Common myeloid progenitor, CD34-positive (primary cell): ENCODE results near the gene ZNF692.

ENCODE experiments used
- CTCF ChIA-PET: fragments of 350-600 bp; sonication (Branson Sonifier 250); formaldehyde crosslinking; loops from one replicate; lab custom pipeline; 2021; ENCODE audit warnings: antibody characterized with exemption; lab: Charles Lee
- POLR2A ChIA-PET: fragments of 350-600 bp; sonication (Branson Sonifier 250); formaldehyde crosslinking; loops from one replicate; lab custom pipeline; 2021; ENCODE audit warnings: antibody characterized with exemption; lab: Charles Lee
- DNase-seq, 3 donors: peaks; one replicate each; pipeline versions ENCODE4 v3.0.0 to v3.0.0-alpha.2; 2013
- H3K27ac ChIP-seq, 2 experiments: 1 replicate in 1 of 2; 2 replicates in 1 of 2; pipeline ENCODE4 v1.7.0; 2013; ENCODE audit warnings: inconsistent platforms in 2 of 2, low read length in 2 of 2, mild to moderate bottlenecking in 2 of 2, low read depth in 1 of 2, moderate library complexity in 1 of 2; ENCODE audit not compliant: severe bottlenecking in 2 of 2, insufficient read depth in 1 of 2, poor library complexity in 1 of 2
- H3K27me3 ChIP-seq, 5 experiments: replicated peaks in 2 of 5; 1 replicate in 3 of 5; 2 replicates in 2 of 5; pipeline versions ENCODE4 v1.6.1 to v1.7.0; 2013; ENCODE audit warnings: low read length in 4 of 5, mild to moderate bottlenecking in 2 of 5, moderate library complexity in 2 of 5, inconsistent platforms in 1 of 5; ENCODE audit not compliant: insufficient read depth in 5 of 5, control insufficient read depth in 4 of 5
- H3K36me3 ChIP-seq, 4 experiments: 1 replicate in 2 of 4; 2 replicates in 2 of 4; pipeline versions ENCODE4 v1.6.1 to v1.7.0; 2013; ENCODE audit warnings: low read length in 3 of 4, control low read depth in 1 of 4, mild to moderate bottlenecking in 1 of 4; ENCODE audit not compliant: control insufficient read depth in 4 of 4, insufficient read depth in 4 of 4
- H3K4me1 ChIP-seq, 4 experiments: 1 replicate in 3 of 4; 2 replicates in 1 of 4; pipeline versions ENCODE4 v1.6.1 to v1.7.1; 2013; ENCODE audit warnings: low read length in 3 of 4, mild to moderate bottlenecking in 3 of 4, control low read depth in 1 of 4, inconsistent platforms in 1 of 4, moderate library complexity in 1 of 4; ENCODE audit not compliant: control insufficient read depth in 4 of 4, insufficient read depth in 4 of 4; ENCODE audit errors: control extremely low read depth in 1 of 4
- H3K4me3 ChIP-seq, 7 experiments: 1 replicate in 4 of 7; 2 replicates in 3 of 7; pipeline versions ENCODE4 v1.5.1 to v1.7.0; 2013; ENCODE audit warnings: mild to moderate bottlenecking in 7 of 7, low read length in 6 of 7, moderate library complexity in 6 of 7, inconsistent platforms in 2 of 7, low read depth in 2 of 7, control low read depth in 1 of 7; ENCODE audit not compliant: insufficient read depth in 4 of 7, control insufficient read depth in 1 of 7; ENCODE audit errors: extremely low read depth in 1 of 7
- H3K9me3 ChIP-seq, 5 experiments: 1 replicate in 4 of 5; 2 replicates in 1 of 5; pipeline versions ENCODE4 v1.6.1 to v1.7.1; 2013; ENCODE audit warnings: low read length in 4 of 5, mild to moderate bottlenecking in 2 of 5, inconsistent platforms in 1 of 5, low read depth in 1 of 5, moderate library complexity in 1 of 5; ENCODE audit not compliant: control insufficient read depth in 4 of 5, insufficient read depth in 2 of 5; ENCODE audit errors: control extremely low read depth in 1 of 5
- WGBS: methylation state at CpG from one replicate; pipeline ENCODE4 v1.1.5; 2013; ENCODE audit not compliant: insufficient coverage; 5-methylcytosine and 5-hydroxymethylcytosine counted together

ZNF692 gene

DNA sequence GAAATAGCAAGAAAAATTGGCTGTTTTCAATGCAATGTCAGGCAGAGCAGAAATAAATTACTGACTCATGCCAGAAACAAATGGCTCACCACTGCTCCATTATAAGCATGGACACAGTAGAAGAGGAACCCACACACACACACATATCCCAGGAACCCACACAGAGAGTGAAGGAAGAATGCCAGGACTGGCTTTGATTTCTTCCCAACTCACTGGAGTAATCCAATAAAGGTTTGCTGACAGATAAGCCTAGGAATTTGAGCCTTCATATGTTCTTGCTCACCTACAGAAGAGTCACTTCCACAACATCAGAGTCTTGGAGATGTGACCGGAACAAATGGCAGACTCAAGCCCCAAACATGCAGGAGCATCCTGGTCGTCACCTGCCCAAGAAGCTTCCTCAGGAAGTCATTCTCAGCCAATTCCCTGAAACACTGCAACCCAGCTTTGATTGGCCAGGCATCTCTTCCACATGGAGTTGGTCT is 35.3 kb downstream of the ZNF692 start:
- ChIA-PET POLR2A (no interaction called here), CTCF (interaction anchor here (1.4 to 7.7 kb wide), 4 partner anchors 13 to 50 kb away, joined by 4 to 53 read pairs (median 6); no protein-coding TSS in a partner anchor)
- 95% methylated on average over 2 of the region's 2 CpGs for WGBS
- DNase-seq: no peak
- no peak overlapping the region for H3K27ac ChIP-seq
- H3K9me3 ChIP-seq: no peaks in the 10 kb centered on the region
- peak overlapping the region in 1 of 7 experiments; percentile 31 for H3K4me3 ChIP-seq
- peaks cover 12 to 49% (median 27%) of the 10 kb centered on the region in 4 experiments for H3K36me3 ChIP-seq
- peaks cover 24 to 40% (median 34%) of the 10 kb centered on the region in 4 experiments for H3K4me1 ChIP-seq
- H3K27me3 ChIP-seq: no peaks in the 10 kb centered on the region

DNA sequence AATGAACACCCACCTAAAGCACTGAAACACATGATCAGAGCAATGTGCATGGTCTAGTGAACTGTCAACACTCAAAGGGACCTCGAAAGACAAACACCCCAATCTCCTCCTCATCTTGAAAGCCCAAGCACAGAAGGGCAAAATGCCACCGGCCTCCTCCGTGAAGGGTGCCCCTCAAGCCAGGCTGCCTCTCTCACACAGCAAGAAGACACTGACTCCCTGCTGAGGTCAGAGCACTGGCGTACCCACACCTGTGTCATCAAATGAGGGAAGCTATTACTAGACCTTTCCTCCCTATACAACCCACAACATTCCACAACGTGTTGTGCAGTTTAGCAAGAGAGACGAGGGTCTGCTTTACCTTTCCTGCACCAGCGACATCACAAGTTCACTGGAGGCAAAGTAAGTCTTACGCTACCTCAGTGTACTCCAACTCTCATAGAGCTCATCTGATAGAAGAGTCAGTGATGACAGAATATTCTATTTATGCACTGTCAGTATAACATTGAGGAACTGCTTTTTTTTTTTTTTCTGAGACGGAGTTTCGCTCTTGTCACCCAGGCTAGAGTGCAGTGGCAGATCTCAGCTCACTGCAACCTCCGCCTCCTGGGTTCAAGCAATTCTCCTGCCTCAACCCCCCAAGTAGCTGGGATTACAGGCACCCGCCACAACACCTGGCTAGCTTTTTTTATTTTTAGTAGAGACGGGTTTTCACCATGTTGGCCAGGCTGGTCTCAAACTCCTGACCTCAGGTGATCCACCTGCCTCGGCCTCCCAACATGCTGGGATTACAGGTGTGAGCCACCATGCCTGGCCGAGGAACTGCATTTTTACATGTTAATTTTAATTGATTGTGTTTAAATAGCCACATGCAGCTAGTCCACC is 36.5 kb downstream of the ZNF692 start:
- ChIA-PET CTCF (interaction anchor here (2.2 to 7.7 kb wide), 3 partner anchors 10 to 16 kb away, joined by 6 to 53 read pairs (median 9); no protein-coding TSS in a partner anchor), POLR2A (interaction anchor here (0.6 kb wide), 1 partner anchor 14 kb away, joined by 5 read pairs; no protein-coding TSS in a partner anchor)
- H3K27me3 ChIP-seq: no peaks in the 10 kb centered on the region
- no peak overlapping the region for H3K4me3 ChIP-seq
- no peaks in the 10 kb centered on the region for H3K9me3 ChIP-seq
- 91% methylated on average over 13 of the region's 15 CpGs for WGBS
- H3K4me1 ChIP-seq: peaks cover 24 to 42% (median 34%) of the 10 kb centered on the region in 4 experiments
- no peak for DNase-seq
- H3K27ac ChIP-seq: no peak overlapping the region
- H3K36me3 ChIP-seq: peaks cover 12 to 53% (median 28%) of the 10 kb centered on the region in 4 experiments

DNA sequence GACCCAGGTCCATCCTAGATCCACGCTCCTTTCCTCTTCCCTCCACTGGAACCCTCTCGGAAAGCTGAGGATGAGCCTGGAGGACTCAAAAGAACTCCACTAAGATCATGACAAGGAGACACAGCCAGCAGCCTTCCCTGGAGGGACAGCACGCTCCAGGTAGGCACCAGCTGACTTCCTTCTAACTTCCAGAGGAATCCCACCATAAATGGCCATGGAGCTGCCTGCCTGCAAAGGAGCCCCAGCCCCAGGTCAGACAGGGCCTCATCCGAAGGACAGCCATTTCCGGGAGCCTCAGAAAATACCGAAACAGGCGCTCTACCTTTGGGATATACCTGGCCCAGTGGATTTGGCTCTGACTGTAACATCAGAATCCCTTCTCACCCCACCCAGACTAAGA is 37.2 kb downstream of the ZNF692 start:
- no peak overlapping the region for H3K4me3 ChIP-seq
- ChIA-PET CTCF (interaction anchor here (2.2 to 7.7 kb wide), 3 partner anchors 10 to 15 kb away, joined by 6 to 53 read pairs (median 9); no protein-coding TSS in a partner anchor), POLR2A (no interaction called here)
- WGBS: 100% methylated on average over 5 of the region's 7 CpGs
- no peak overlapping the region for H3K27ac ChIP-seq
- no peaks in the 10 kb centered on the region for H3K9me3 ChIP-seq
- DNase-seq: no peak
- peaks cover 20 to 43% (median 36%) of the 10 kb centered on the region in 4 experiments for H3K4me1 ChIP-seq
- peaks cover 12 to 53% (median 28%) of the 10 kb centered on the region in 4 experiments for H3K36me3 ChIP-seq
- no peaks in the 10 kb centered on the region for H3K27me3 ChIP-seq

DNA sequence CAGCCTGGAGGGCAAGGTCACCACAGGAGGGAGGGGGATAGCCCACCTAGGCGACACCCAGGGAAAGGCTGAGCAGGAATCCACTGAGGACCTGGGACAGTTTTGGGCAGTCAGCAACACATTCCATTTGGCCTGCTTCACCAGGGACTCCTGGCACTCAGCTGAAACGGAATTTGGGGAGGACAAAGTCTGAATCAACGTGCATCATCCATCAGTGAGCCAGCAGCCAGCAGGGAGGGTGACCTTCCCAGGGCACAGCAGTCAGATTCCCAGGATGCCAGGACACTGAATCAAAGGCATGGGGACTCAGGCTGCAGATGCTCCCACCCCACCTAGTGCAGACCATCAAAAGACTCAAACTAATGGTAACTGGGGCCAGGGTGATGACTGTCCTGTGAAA is 37.8 kb downstream of the ZNF692 start:
- H3K4me1 ChIP-seq: peaks cover 20 to 48% (median 39%) of the 10 kb centered on the region in 4 experiments
- H3K36me3 ChIP-seq: peaks cover 12 to 55% (median 31%) of the 10 kb centered on the region in 4 experiments
- CTCF ChIA-PET: interaction anchor here (2.2 to 7.7 kb wide), 2 partner anchors 9 to 15 kb away, joined by 9 to 53 read pairs; no protein-coding TSS in a partner anchor

GRCh38 chr1:248820041-248820585 is 38.8 kb downstream of the ZNF692 start:
- CTCF ChIA-PET: interaction anchor here (7.7 kb wide), 1 partner anchor 14 kb away, joined by 53 read pairs; no protein-coding TSS in a partner anchor

More for the DNA sequence above, 37.8 kb downstream of the ZNF692 start:
- H3K4me3 ChIP-seq: no peak overlapping the region
- WGBS: 100% methylated on average over 3 of the region's 3 CpGs
- no peak overlapping the region for H3K27ac ChIP-seq
- no peaks in the 10 kb centered on the region for H3K27me3 ChIP-seq
- POLR2A ChIA-PET: no interaction called here
- DNase-seq: no peak
- H3K9me3 ChIP-seq: no peaks in the 10 kb centered on the region

GRCh38 chr1:248818505-248819374 is 40.1 kb downstream of the ZNF692 start:
- Histone ChIP-seq H3K36me3 (peaks cover 20 to 70% (median 45%) of the 10 kb centered on the region in 4 experiments), H3K27me3 (no peaks in the 10 kb centered on the region), H3K4me3 (no peak overlapping the region), H3K27ac (no peak overlapping the region), H3K9me3 (no peaks in the 10 kb centered on the region), H3K4me1 (peaks cover 14 to 38% (median 27%) of the 10 kb centered on the region in 4 experiments)
- DNase-seq: no peak
- WGBS: 72% methylated on average over 4 of the region's 5 CpGs
- ChIA-PET CTCF (interaction anchor here (7.7 kb wide), 1 partner anchor 12 kb away, joined by 53 read pairs; no protein-coding TSS in a partner anchor), POLR2A (no interaction called here)

More at GRCh38 chr1:248820041-248820585, 38.8 kb downstream of the ZNF692 start:
- H3K4me3 ChIP-seq: no peak overlapping the region
- H3K27me3 ChIP-seq: no peaks in the 10 kb centered on the region
- DNase-seq: no peak
- H3K36me3 ChIP-seq: peaks cover 20 to 65% (median 39%) of the 10 kb centered on the region in 4 experiments
- no peak overlapping the region for H3K27ac ChIP-seq
- H3K9me3 ChIP-seq: no peaks in the 10 kb centered on the region
- POLR2A ChIA-PET: no interaction called here
- H3K4me1 ChIP-seq: peaks cover 20 to 52% (median 39%) of the 10 kb centered on the region in 4 experiments
- WGBS: 97% methylated on average over 5 of the region's 7 CpGs
